HEK293T (cell line): Measurements from ENCODE around the gene RNU6-1.

Experiments
- CTCF ChIA-PET: fragments of 350-600 bp; formaldehyde crosslinking; extraction: SDS; loops from one replicate; lab custom pipeline; 2021; ENCODE audit warnings: antibody characterized with exemption, inconsistent platforms; lab: Yijun Ruan, JAX
- POLR2A ChIA-PET: fragments of 350-600 bp; formaldehyde crosslinking; extraction: SDS; loops from one replicate; lab custom pipeline; 2020; ENCODE audit warnings: antibody characterized with exemption, inconsistent platforms; lab: Yijun Ruan, JAX
- DNase-seq: peaks from one replicate; pipeline ENCODE4 v3.0.0; 2012; ENCODE audit warnings: mixed read lengths; ENCODE audit errors: extremely low spot score
- ARNT ChIP-seq: fragments of 450-650 bp; IDR thresholded peaks from 2 replicates; pipeline ENCODE4 v1.6.1; 2017; ENCODE audit warnings: mild to moderate bottlenecking
- BHLHE40 ChIP-seq: fragments of 450-650 bp; IDR thresholded peaks from 2 replicates; pipeline ENCODE4 v1.6.1; 2016; ENCODE audit warnings: mild to moderate bottlenecking, moderate library complexity, borderline replicate concordance
- CTBP1 ChIP-seq: fragments of 450-650 bp; IDR thresholded peaks from 2 replicates; pipeline ENCODE4 v1.6.1; 2016; ENCODE audit warnings: borderline replicate concordance
- ELF4 ChIP-seq: fragments of 450-650 bp; IDR thresholded peaks from 2 replicates; pipeline ENCODE4 v1.6.1; 2017; ENCODE audit warnings: antibody characterized with exemption
- FOXA1 ChIP-seq: fragments of 450-650 bp; IDR thresholded peaks from 2 replicates; pipeline ENCODE4 v1.6.1; 2016; ENCODE audit warnings: mild to moderate bottlenecking
- FOXK2 ChIP-seq: fragments of 450-650 bp; IDR thresholded peaks from 2 replicates; pipeline ENCODE4 v1.6.1; 2016; ENCODE audit warnings: mild to moderate bottlenecking
- FOXM1 ChIP-seq: fragments of 450-650 bp; IDR thresholded peaks from 2 replicates; pipeline ENCODE4 v1.6.1; 2017; ENCODE audit warnings: mild to moderate bottlenecking, borderline replicate concordance
- HDGF ChIP-seq: fragments of 450-650 bp; IDR thresholded peaks from 2 replicates; pipeline ENCODE4 v1.6.1; 2017; ENCODE audit warnings: antibody characterized with exemption, borderline replicate concordance
- L3MBTL2 ChIP-seq: fragments of 450-650 bp; conservative IDR thresholded peaks from 2 replicates; pipeline ENCODE4 v1.6.1; 2016; ENCODE audit warnings: mild to moderate bottlenecking
- LEF1 ChIP-seq: fragments of 450-650 bp; IDR thresholded peaks from 2 replicates; pipeline ENCODE4 v1.6.1; 2017; ENCODE audit warnings: mild to moderate bottlenecking, borderline replicate concordance
- NFRKB ChIP-seq: fragments of 450-650 bp; IDR thresholded peaks from 2 replicates; pipeline ENCODE4 v1.6.1; 2016; ENCODE audit warnings: mild to moderate bottlenecking, moderate library complexity
- PKNOX1 ChIP-seq: fragments of 450-650 bp; IDR thresholded peaks from 2 replicates; pipeline ENCODE4 v1.6.1; 2016
- SP1 ChIP-seq: fragments of 450-650 bp; IDR thresholded peaks from 2 replicates; pipeline ENCODE4 v1.6.1; 2017
- SUZ12 ChIP-seq: fragments of 450-650 bp; IDR thresholded peaks from 2 replicates; pipeline ENCODE4 v1.6.1; 2016; ENCODE audit warnings: mild to moderate bottlenecking
- TARDBP ChIP-seq: fragments of 450-650 bp; IDR thresholded peaks from 2 replicates; pipeline ENCODE4 v1.6.1; 2016
- ZNF384 ChIP-seq: fragments of 450-650 bp; IDR thresholded peaks from 2 replicates; pipeline ENCODE4 v1.6.1; 2016

RNU6-1 gene

GRCh38 chr15:67827562-67828277 is 12.1 kb downstream of the RNU6-1 start:
- no peak for DNase-seq
- ChIA-PET CTCF (no interaction called here), POLR2A (no interaction called here)
- TF ChIP-seq FOXM1: no peak
- no peak for TF ChIP-seq ZNF384
- TF ChIP-seq L3MBTL2: no peak
- no peak for TF ChIP-seq SP1
- TF ChIP-seq NFRKB: no peak
- no peak for TF ChIP-seq LEF1
- no peak for TF ChIP-seq FOXA1
- no peak for TF ChIP-seq TARDBP
- no peak for TF ChIP-seq ARNT
- TF ChIP-seq CTBP1: no peak
- TF ChIP-seq BHLHE40: no peak
- no peak for TF ChIP-seq FOXK2
- no peak for TF ChIP-seq SUZ12
- TF ChIP-seq PKNOX1: no peak
- TF ChIP-seq ELF4: no peak
- no peak for TF ChIP-seq HDGF

- POLR2A ChIA-PET: no interaction called here
- CTCF ChIA-PET: no interaction called here
- TF ChIP-seq SUZ12 (no peak), ZNF384 (no peak), FOXK2 (no peak), L3MBTL2 (no peak), NFRKB (no peak), ELF4 (no peak), TARDBP (no peak), PKNOX1 (no peak), ARNT (no peak), HDGF (no peak), CTBP1 (no peak), LEF1 (no peak), FOXA1 (no peak), FOXM1 (no peak), SP1 (no peak), BHLHE40 (no peak)
- DNase-seq: no peak
Measured at GRCh38 chr15:67826717-67827561, 12.9 kb downstream of the RNU6-1 start.

GRCh38 chr15:67825881-67826716 is 13.7 kb downstream of the RNU6-1 start:
- no peak for DNase-seq
- TF ChIP-seq SUZ12 (no peak), ZNF384 (no peak), BHLHE40 (no peak), HDGF (no peak), TARDBP (no peak), PKNOX1 (no peak), LEF1 (no peak), L3MBTL2 (no peak), FOXK2 (no peak), FOXM1 (no peak), SP1 (no peak), CTBP1 (no peak), FOXA1 (no peak), ARNT (no peak)
- ChIA-PET POLR2A (no interaction called here), CTCF (no interaction called here)

GRCh38 chr15:67824976-67825880 is 14.6 kb downstream of the RNU6-1 start, which contains the start of gene SKOR1:
TSS of gene SKOR1 (plus strand) at chr15:67825509. CDS start at chr15:67825603, 94 bp downstream.
- TF ChIP-seq SUZ12 (no peak), PKNOX1 (no peak), SP1 (no peak), FOXA1 (no peak), BHLHE40 (no peak), ZNF384 (no peak)
- ChIA-PET POLR2A (interaction anchor here (1.0 to 1.4 kb wide), 2 partner anchors 34 to 44 kb away, joined by 3 read pairs; no protein-coding TSS in a partner anchor), CTCF (interaction anchor here (0.6 kb wide), 1 partner anchor 404 kb away, joined by 3 read pairs; the partner anchor contains the start of gene CLN6)
- no peak for DNase-seq
